8988T (cell line): ENCODE results near the gene HCN3.

Source experiments
- DNase-seq: peaks from one replicate; pipeline ENCODE4 v3.0.0; 2011

Gene HCN3

GRCh38 chr1:155254714-155255242, 22.5 kb upstream of the HCN3 start:
- DNase-seq: no peak

- peak; percentile 92 for DNase-seq
Measured at GRCh38 chr1:155255243-155256007, 21.8 kb upstream of the HCN3 start, which contains the start of gene ENTREP3. Gene ENTREP3, minus strand, starts transcription at chr1:155255483. Its CDS starts 606 bp downstream, at chr1:155254877.

GRCh38 chr1:155256058-155256852, 21.0 kb upstream of the HCN3 start:
- no peak for DNase-seq

- DNase-seq: no peak
Measured at GRCh38 chr1:155260276-155260675, 17.0 kb upstream of the HCN3 start.

GRCh38 chr1:155261493-155261851, 15.8 kb upstream of the HCN3 start:
- no peak for DNase-seq

GRCh38 chr1:155261852-155262673, 15.2 kb upstream of the HCN3 start, which contains the start of gene SCAMP3:
Gene SCAMP3, minus strand, starts transcription at chr1:155262360. Its CDS starts 209 bp downstream, at chr1:155262151.
- DNase-seq: peak; percentile 96

- no peak for DNase-seq
Measured at GRCh38 chr1:155263067-155263466, 14.2 kb upstream of the HCN3 start.

GRCh38 chr1:155266553-155266952, 10.7 kb upstream of the HCN3 start:
- no peak for DNase-seq

- DNase-seq: no peak
Measured at GRCh38 chr1:155267373-155267772, 9.9 kb upstream of the HCN3 start.

- DNase-seq: no peak
Measured at GRCh38 chr1:155268630-155269029, 8.6 kb upstream of the HCN3 start.

- no peak for DNase-seq
Measured at GRCh38 chr1:155269381-155269780, 7.9 kb upstream of the HCN3 start.

- no peak for DNase-seq
Measured at GRCh38 chr1:155272466-155273342, 4.6 kb upstream of the HCN3 start.

GRCh38 chr1:155273343-155274245, 3.7 kb upstream of the HCN3 start, which contains the start of gene CLK2:
Gene CLK2, minus strand, starts transcription at chr1:155273504. Its CDS starts 2,527 bp downstream, at chr1:155270977.
- peak; percentile 99 for DNase-seq

GRCh38 chr1:155277902-155278688, 832 bp downstream of the HCN3 start:
- DNase-seq: peak; percentile 79

- DNase-seq: no peak
Measured at GRCh38 chr1:155278689-155279160, 1.5 kb downstream of the HCN3 start.

- DNase-seq: no peak
Measured at GRCh38 chr1:155279268-155279667, 2.0 kb downstream of the HCN3 start.

- no peak for DNase-seq
Measured at GRCh38 chr1:155282488-155283091, 5.3 kb downstream of the HCN3 start.

- DNase-seq: no peak
Measured at GRCh38 chr1:155284476-155284875, 7.2 kb downstream of the HCN3 start.

GRCh38 chr1:155285063-155285462, 7.8 kb downstream of the HCN3 start:
- DNase-seq: no peak
